Measurements from ENCODE around the gene ARHGAP24. TPM values are rescaled to one million over a fixed set of nuclear protein-coding genes. Genes with fewer than 3 reads are reported as not detected.
"Not testable (repeated sequence)": the region's sequence is repeated elsewhere in the genome, so short reads cannot be mapped to it uniquely, and the experiment has no call there.

Gene ARHGAP24
- total and polyA plus RNA-seq, 2 experiments from 2014 or later = 0.21 to 0.36 TPM

GRCh38 chr4:85518526-85518925 lies 43.6 kb downstream of the ARHGAP24 start:
- not testable (repeated sequence) for DNase-seq (ENCODE audit: low spot score); H3K36me3 ChIP-seq (ENCODE audit: insufficient read depth); H3K4me3 Mint-ChIP-seq; ATAC-seq; H3K27me3 ChIP-seq (ENCODE audit: insufficient read depth); H3K79me2 ChIP-seq (replicated peaks; ENCODE audit: insufficient read depth); H3K9me3 Mint-ChIP-seq; H4K20me1 ChIP-seq (replicated peaks; ENCODE audit: insufficient read depth); H3K36me3 Mint-ChIP-seq (ENCODE audit: low read depth); H3F3A ChIP-seq (replicated peaks; ENCODE audit: low read depth); H3K4me1 ChIP-seq (ENCODE audit: insufficient read depth); H3K4me3 ChIP-seq; H3K4me2 ChIP-seq; H2AFZ ChIP-seq; H3K27ac Mint-ChIP-seq; H3K9me2 ChIP-seq (ENCODE audit: insufficient read depth); H3K27ac ChIP-seq (ENCODE audit: low read depth); H3K4me1 Mint-ChIP-seq; H3K27me3 Mint-ChIP-seq (ENCODE audit: insufficient read depth, low read depth, poor library complexity)

- ATAC-seq (no peak), DNase-seq (ENCODE audit: low spot score) (no peak)
- no peaks in the 10 kb centered on the region for H4K20me1 ChIP-seq (replicated peaks; ENCODE audit: insufficient read depth)
- Mint-ChIP-seq H3K36me3 (ENCODE audit: low read depth) (no peaks in the 10 kb centered on the region), H3K27ac (no peak overlapping the region), H3K9me3 (no peaks in the 10 kb centered on the region), H3K4me1 (no peaks in the 10 kb centered on the region), H3K27me3 (ENCODE audit: insufficient read depth, low read depth, poor library complexity) (peaks cover 3% of the 10 kb centered on the region), H3K4me3 (no peak overlapping the region)
- no peaks in the 10 kb centered on the region for H3K4me1 ChIP-seq (ENCODE audit: insufficient read depth)
- no peak overlapping the region for H3K4me2 ChIP-seq
- H3K27ac ChIP-seq (ENCODE audit: low read depth) = no peak overlapping the region
- H3K36me3 ChIP-seq (ENCODE audit: insufficient read depth) = no peaks in the 10 kb centered on the region
- no peaks in the 10 kb centered on the region for H3F3A ChIP-seq (replicated peaks; ENCODE audit: low read depth)
- no peak overlapping the region for H2AFZ ChIP-seq
- H3K79me2 ChIP-seq (replicated peaks; ENCODE audit: insufficient read depth) = no peaks in the 10 kb centered on the region
- H3K4me3 ChIP-seq = no peak overlapping the region
- no peaks in the 10 kb centered on the region for H3K9me2 ChIP-seq (ENCODE audit: insufficient read depth)
- no peaks in the 10 kb centered on the region for H3K27me3 ChIP-seq (ENCODE audit: insufficient read depth)
- no peak for TF ChIP-seq CREB1 (CRISPR knock-in tag; IDR thresholded peaks at IDR 0.05; ENCODE audit: low read depth)
- TF ChIP-seq EZH2phosphoT487 (IDR thresholded peaks at IDR 0.05; ENCODE audit: unreplicated experiment) = no peak
- TF ChIP-seq ZNF331 (CRISPR knock-in tag; IDR thresholded peaks at IDR 0.05; ENCODE audit: low read depth) = no peak
- no peak for TF ChIP-seq CTCF (conservative IDR thresholded peaks at IDR 0.05; ENCODE audit: low read depth in 2 of 2)
- no peak for TF ChIP-seq JUNB (IDR thresholded peaks at IDR 0.05; ENCODE audit: unreplicated experiment)
- TF ChIP-seq NANOG (IDR thresholded peaks at IDR 0.05; ENCODE audit: borderline replicate concordance) = no peak
- TF ChIP-seq ZNF462 (CRISPR knock-in tag; IDR thresholded peaks at IDR 0.05) = no peak
- no peak for TF ChIP-seq ETS1 (IDR thresholded peaks at IDR 0.05)
- no peak for TF ChIP-seq EZH2 (IDR thresholded peaks at IDR 0.05; ENCODE audit: low read depth, unreplicated experiment)
- TF ChIP-seq STAT1 (IDR thresholded peaks at IDR 0.05; ENCODE audit: unreplicated experiment) = no peak
- no peak for TF ChIP-seq POLR2AphosphoS5 (IDR thresholded peaks at IDR 0.05; ENCODE audit: low read depth)
Measured at GRCh38 chr4:85520765-85521749, 46.1 kb downstream of the ARHGAP24 start.
